AG09319 (cell line): ENCODE data around the gene CXCL3.
"Not testable (repeated sequence)": the region's sequence is repeated elsewhere in the genome, so short reads cannot be mapped to it uniquely, and the experiment has no call there.

Experiments
- DNase-seq: peaks from one replicate; pipeline ENCODE4 v3.0.0-alpha.2; 2010; ENCODE audit warnings: low read depth; ENCODE audit errors: extremely low read depth
- CTCF ChIP-seq: IDR thresholded peaks from 2 replicates; pipeline ENCODE4 v1.5.1; 2011; ENCODE audit warnings: low read depth, mild to moderate bottlenecking, inconsistent platforms, low read length, moderate library complexity

The CXCL3 gene

GRCh38 chr4:74038425-74039314, at the start of gene CXCL3:
Gene CXCL3 (minus strand): TSS chr4:74038689. CDS start chr4:74038611, 78 bp downstream.
- DNase-seq: no peak
- no peak; the same call in 1 of the 2 replicates for TF ChIP-seq CTCF

GRCh38 chr4:74087481-74087880, 49.0 kb upstream of the CXCL3 start:
- no peak for TF ChIP-seq CTCF
- DNase-seq: no peak

- TF ChIP-seq CTCF: no peak
- DNase-seq: no peak
Measured at GRCh38 chr4:74085669-74086068, 47.2 kb upstream of the CXCL3 start.

GRCh38 chr4:74084984-74085383, 46.5 kb upstream of the CXCL3 start:
- DNase-seq: no peak
- no peak for TF ChIP-seq CTCF

GRCh38 chr4:74083546-74083945, 45.1 kb upstream of the CXCL3 start:
- no peak for DNase-seq
- no peak for TF ChIP-seq CTCF

GRCh38 chr4:74081035-74081434, 42.5 kb upstream of the CXCL3 start:
- TF ChIP-seq CTCF: no peak
- no peak for DNase-seq

- DNase-seq: not testable (repeated sequence)
Measured at GRCh38 chr4:74080351-74080750, 41.9 kb upstream of the CXCL3 start.

- not testable (repeated sequence) for DNase-seq
Measured at GRCh38 chr4:74079024-74079423, 40.5 kb upstream of the CXCL3 start.
